Karpas-422 (cell line): ENCODE results near the gene IRF2. TPM values are rescaled to one million over a fixed set of nuclear protein-coding genes. Genes with fewer than 3 reads are reported as not detected.

ENCODE experiments used
- DNase-seq: peaks from one replicate; pipeline ENCODE4 v3.0.0-alpha.2; 2015
- H2AFZ ChIP-seq: fragments of 200-600 bp; sonication (generic); 2 replicates; pipeline ENCODE4 v1.6.1; 2014; ENCODE audit warnings: antibody characterized with exemption, low read length, mixed read lengths
- H3K27ac ChIP-seq: fragments of 200-600 bp; sonication (generic); 2 replicates; pipeline ENCODE4 v1.5.1; 2014; ENCODE audit warnings: mild to moderate bottlenecking, low read length, moderate library complexity
- H3K27me3 ChIP-seq: fragments of 200-600 bp; sonication (generic); 2 replicates; pipeline ENCODE4 v1.6.1; 2014; ENCODE audit warnings: low read length, mixed read lengths
- H3K36me3 ChIP-seq: fragments of 200-600 bp; sonication (generic); 2 replicates; pipeline ENCODE4 v1.6.1; 2014; ENCODE audit warnings: low read length, mixed read lengths; ENCODE audit not compliant: insufficient read depth
- H3K4me1 ChIP-seq: fragments of 200-600 bp; sonication (generic); 2 replicates; pipeline ENCODE4 v1.6.1; 2014; ENCODE audit warnings: mild to moderate bottlenecking, low read length, mixed read lengths
- H3K4me2 ChIP-seq: fragments of 200-600 bp; sonication (generic); 2 replicates; pipeline ENCODE4 v1.6.1; 2014; ENCODE audit warnings: low read length, low read depth, mild to moderate bottlenecking; ENCODE audit not compliant: poor library complexity, severe bottlenecking
- H3K4me3 ChIP-seq: fragments of 200-600 bp; sonication (generic); 2 replicates; pipeline ENCODE4 v1.5.1; 2014; ENCODE audit warnings: mild to moderate bottlenecking, antibody characterized with exemption, low read length, mixed read lengths
- H3K79me2 ChIP-seq: fragments of 200-600 bp; sonication (generic); 2 replicates; pipeline ENCODE4 v1.6.1; 2014; ENCODE audit warnings: mild to moderate bottlenecking, low read length, mixed read lengths
- H3K9ac ChIP-seq: fragments of 200-600 bp; sonication (generic); 2 replicates; pipeline ENCODE4 v1.6.0; 2014; ENCODE audit warnings: low read length
- H3K9me2 ChIP-seq: fragments of 200-600 bp; sonication (generic), shearing (Covaris generic); replicated peaks from 2 replicates; pipeline ENCODE4 v1.6.0; 2014; ENCODE audit warnings: mild to moderate bottlenecking, low read length, moderate library complexity; ENCODE audit not compliant: insufficient read depth
- H3K9me3 ChIP-seq: fragments of 300-700, 200-600 bp; sonication (generic); 2 replicates; pipeline ENCODE4 v1.6.1; 2014; ENCODE audit warnings: low read length, mixed read lengths
- H4K20me1 ChIP-seq: fragments of 200-600 bp; sonication (generic); 2 replicates; pipeline ENCODE4 v1.6.1; 2014; ENCODE audit warnings: mild to moderate bottlenecking, antibody characterized with exemption, low read length, low read depth; ENCODE audit not compliant: insufficient read depth
- total RNA-seq: library from RNA; depleted of rRNA; stranded (reverse); fragments of >200 nt; shearing (Covaris generic); gene quantifications from 2 replicates; pipeline ENCODE4 v1.2.3, GENCODE V29; 2014; ENCODE audit warnings: low replicate concordance

The IRF2 gene
- total RNA-seq, 1 experiment from 2014 or later = 35.5 TPM

GRCh38 chr4:184370711-184371389, 103.5 kb downstream of the IRF2 start:
- H3K9ac ChIP-seq = no peak overlapping the region
- no peaks in the 10 kb centered on the region for H3K27me3 ChIP-seq
- H2AFZ ChIP-seq = no peak overlapping the region
- no peak overlapping the region for H3K4me3 ChIP-seq
- no peak overlapping the region for H3K27ac ChIP-seq
- no peaks in the 10 kb centered on the region for H3K36me3 ChIP-seq
- H3K4me1 ChIP-seq = no peaks in the 10 kb centered on the region; the same call in 1 of the 2 replicates
- no peaks in the 10 kb centered on the region for H3K79me2 ChIP-seq
- no peaks in the 10 kb centered on the region for H4K20me1 ChIP-seq
- H3K9me3 ChIP-seq = no peaks in the 10 kb centered on the region
- DNase-seq = no peak
- no peak overlapping the region for H3K4me2 ChIP-seq
- no peaks in the 10 kb centered on the region for H3K9me2 ChIP-seq

GRCh38 chr4:184369871-184370270, 104.5 kb downstream of the IRF2 start:
- Histone ChIP-seq H3K79me2 (no peaks in the 10 kb centered on the region), H2AFZ (no peak overlapping the region), H4K20me1 (no peaks in the 10 kb centered on the region), H3K4me1 (no peaks in the 10 kb centered on the region; the same call in 1 of the 2 replicates), H3K36me3 (no peaks in the 10 kb centered on the region), H3K27me3 (no peaks in the 10 kb centered on the region), H3K9ac (no peak overlapping the region), H3K9me2 (no peaks in the 10 kb centered on the region), H3K4me2 (no peak overlapping the region), H3K4me3 (no peak overlapping the region), H3K27ac (no peak overlapping the region), H3K9me3 (no peaks in the 10 kb centered on the region)
- no peak for DNase-seq

GRCh38 chr4:184368731-184369130, 105.6 kb downstream of the IRF2 start:
- no peaks in the 10 kb centered on the region for H3K9me2 ChIP-seq
- no peaks in the 10 kb centered on the region for H3K79me2 ChIP-seq
- no peaks in the 10 kb centered on the region for H3K27me3 ChIP-seq
- no peak overlapping the region for H3K4me3 ChIP-seq
- H3K4me1 ChIP-seq = no peaks in the 10 kb centered on the region
- no peaks in the 10 kb centered on the region for H3K36me3 ChIP-seq
- H3K27ac ChIP-seq = no peak overlapping the region
- H4K20me1 ChIP-seq = no peaks in the 10 kb centered on the region
- no peak overlapping the region for H3K4me2 ChIP-seq
- H2AFZ ChIP-seq = no peak overlapping the region
- no peak for DNase-seq
- no peak overlapping the region for H3K9ac ChIP-seq
- no peaks in the 10 kb centered on the region for H3K9me3 ChIP-seq

GRCh38 chr4:184368290-184368689, 106.1 kb downstream of the IRF2 start:
- no peak overlapping the region for H3K4me2 ChIP-seq
- no peak for DNase-seq
- H4K20me1 ChIP-seq = no peaks in the 10 kb centered on the region
- H3K9ac ChIP-seq = no peak overlapping the region
- H3K9me3 ChIP-seq = no peaks in the 10 kb centered on the region
- no peaks in the 10 kb centered on the region for H3K4me1 ChIP-seq
- no peaks in the 10 kb centered on the region for H3K36me3 ChIP-seq
- H3K4me3 ChIP-seq = no peak overlapping the region
- no peaks in the 10 kb centered on the region for H3K9me2 ChIP-seq
- H2AFZ ChIP-seq = no peak overlapping the region
- H3K79me2 ChIP-seq = no peaks in the 10 kb centered on the region
- H3K27ac ChIP-seq = no peak overlapping the region
- H3K27me3 ChIP-seq = no peaks in the 10 kb centered on the region

GRCh38 chr4:184364100-184364921, 110.0 kb downstream of the IRF2 start:
- Histone ChIP-seq H2AFZ (no peak overlapping the region), H3K4me2 (no peak overlapping the region), H3K79me2 (no peaks in the 10 kb centered on the region), H4K20me1 (no peaks in the 10 kb centered on the region), H3K36me3 (no peaks in the 10 kb centered on the region), H3K27me3 (no peaks in the 10 kb centered on the region), H3K4me3 (no peak overlapping the region), H3K4me1 (no peaks in the 10 kb centered on the region), H3K27ac (no peak overlapping the region), H3K9me3 (no peaks in the 10 kb centered on the region), H3K9ac (no peak overlapping the region), H3K9me2 (no peaks in the 10 kb centered on the region)
- no peak for DNase-seq

- Histone ChIP-seq H3K9ac (no peak overlapping the region), H3K4me3 (no peak overlapping the region), H3K79me2 (no peaks in the 10 kb centered on the region), H3K9me3 (no peaks in the 10 kb centered on the region), H3K9me2 (no peaks in the 10 kb centered on the region), H3K36me3 (no peaks in the 10 kb centered on the region), H3K4me2 (no peak overlapping the region), H3K4me1 (no peaks in the 10 kb centered on the region), H3K27me3 (no peaks in the 10 kb centered on the region), H2AFZ (no peak overlapping the region), H3K27ac (no peak overlapping the region), H4K20me1 (no peaks in the 10 kb centered on the region)
- DNase-seq = no peak
Observed at GRCh38 chr4:184363258-184363657, 111.1 kb downstream of the IRF2 start.

GRCh38 chr4:184362396-184362795, 112.0 kb downstream of the IRF2 start:
- H3K9me2 ChIP-seq = no peaks in the 10 kb centered on the region
- no peaks in the 10 kb centered on the region for H4K20me1 ChIP-seq
- no peak overlapping the region for H2AFZ ChIP-seq
- H3K27ac ChIP-seq = no peak overlapping the region
- DNase-seq = no peak
- H3K9ac ChIP-seq = no peak overlapping the region
- H3K36me3 ChIP-seq = no peaks in the 10 kb centered on the region
- H3K4me3 ChIP-seq = no peak overlapping the region
- no peaks in the 10 kb centered on the region for H3K27me3 ChIP-seq
- H3K4me2 ChIP-seq = no peak overlapping the region
- no peaks in the 10 kb centered on the region for H3K79me2 ChIP-seq
- no peaks in the 10 kb centered on the region for H3K9me3 ChIP-seq
- no peaks in the 10 kb centered on the region for H3K4me1 ChIP-seq

- Histone ChIP-seq H4K20me1 (no peaks in the 10 kb centered on the region), H3K36me3 (no peaks in the 10 kb centered on the region), H3K4me2 (no peak overlapping the region), H2AFZ (no peak overlapping the region), H3K9me2 (no peaks in the 10 kb centered on the region), H3K27me3 (no peaks in the 10 kb centered on the region), H3K9ac (no peak overlapping the region), H3K27ac (no peak overlapping the region), H3K4me3 (no peak overlapping the region), H3K9me3 (no peaks in the 10 kb centered on the region), H3K79me2 (no peaks in the 10 kb centered on the region), H3K4me1 (peaks cover 7% of the 10 kb centered on the region)
- DNase-seq = no peak
Observed at GRCh38 chr4:184361443-184361842, 112.9 kb downstream of the IRF2 start.
